ENCODE data around the gene APOBEC3A.
A peak's percentile ranks its signal among the peaks of the same experiment; 100 is the strongest.
"Not testable (repeated sequence)": the region's sequence is repeated elsewhere in the genome, so short reads cannot be mapped to it uniquely, and the experiment has no call there.

APOBEC3A gene

GRCh38 chr22:38981992-38982927 lies 24.9 kb downstream of the APOBEC3A start, which contains the start of gene APOBEC3B:
TSS of gene APOBEC3B (plus strand) at chr22:38982347. CDS start at chr22:38982454, 107 bp downstream.
- peak; percentile 86 for DNase-seq

- no peak for DNase-seq
Observed at GRCh38 chr22:38984224-38984623, 26.8 kb downstream of the APOBEC3A start.

- not testable (repeated sequence) for DNase-seq
Observed at GRCh38 chr22:38984784-38985757, 27.7 kb downstream of the APOBEC3A start.

GRCh38 chr22:38986629-38987028 lies 29.2 kb downstream of the APOBEC3A start:
- DNase-seq, result no peak

- no peak for DNase-seq
Observed at GRCh38 chr22:38987171-38987895, 29.9 kb downstream of the APOBEC3A start.

- DNase-seq, result no peak
Observed at GRCh38 chr22:38989466-38989865, 32.1 kb downstream of the APOBEC3A start.

GRCh38 chr22:38992871-38993371 lies 35.5 kb downstream of the APOBEC3A start:
- DNase-seq, result not testable (repeated sequence)

- DNase-seq, result no peak
Observed at GRCh38 chr22:38996105-38996504, 38.7 kb downstream of the APOBEC3A start.

- DNase-seq, result no peak
Observed at GRCh38 chr22:38997518-38997917, 40.1 kb downstream of the APOBEC3A start.

GRCh38 chr22:39003165-39003638 lies 45.8 kb downstream of the APOBEC3A start:
- DNase-seq, result peak; percentile 79

GRCh38 chr22:39007177-39007576 lies 49.8 kb downstream of the APOBEC3A start:
- DNase-seq, result no peak

- not testable (repeated sequence) for DNase-seq
Observed at GRCh38 chr22:39008271-39008850, 51.0 kb downstream of the APOBEC3A start.

GRCh38 chr22:39010946-39011345 lies 53.5 kb downstream of the APOBEC3A start:
- no peak for DNase-seq

All from right forelimb (tissue), 1 donor.